PFSK-1 (cell line): ENCODE data around the gene PAOX.

Experiments
- POLR2AphosphoS5 ChIP-seq: IDR thresholded peaks from 2 replicates; pipeline ENCODE4 v1.6.1; 2012; ENCODE audit warnings: low read depth, mild to moderate bottlenecking, control low read depth, low read length, moderate library complexity
- REST ChIP-seq, 2 experiments: IDR thresholded peaks; 2 replicates each; pipeline versions ENCODE4 v1.6.1 to v1.8.0; 2011 to 2012; ENCODE audit warnings: low read depth in 2 of 2, low read length in 2 of 2, control low read depth in 1 of 2, inconsistent platforms in 1 of 2, mild to moderate bottlenecking in 1 of 2, moderate library complexity in 1 of 2; ENCODE audit not compliant: insufficient read depth in 1 of 2
- SIN3A ChIP-seq: IDR thresholded peaks from 2 replicates; pipeline ENCODE4 v1.6.1; 2012; ENCODE audit warnings: mild to moderate bottlenecking, low read length, moderate library complexity, borderline replicate concordance; ENCODE audit not compliant: insufficient read depth
- TAF1 ChIP-seq: IDR thresholded peaks from 2 replicates; pipeline ENCODE4 v1.6.1; 2012; ENCODE audit warnings: low read length, control low read depth, borderline replicate concordance; ENCODE audit not compliant: insufficient read depth

DNA sequence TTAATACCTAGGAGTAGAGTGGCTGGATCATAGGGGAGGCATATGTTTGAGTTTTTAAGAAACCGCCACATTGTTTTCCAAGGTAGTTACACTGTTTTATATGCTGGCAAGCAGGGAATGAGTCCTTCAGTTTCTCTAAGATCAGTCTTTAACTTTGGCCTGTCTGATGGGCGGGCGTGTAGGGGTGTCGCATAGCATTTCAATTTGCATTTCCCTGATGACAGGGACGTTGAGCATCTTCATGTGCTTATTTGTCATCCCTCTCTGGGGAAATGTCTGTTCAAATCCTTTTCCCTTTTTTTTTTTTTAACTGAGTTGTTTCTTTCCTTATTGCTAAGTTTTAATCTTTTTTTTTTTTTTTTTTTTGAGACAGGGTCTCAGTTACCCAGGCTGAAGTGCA is 24.7 kb downstream of the PAOX start:
- TF ChIP-seq REST (IDR thresholded peaks at IDR 0.05; ENCODE audit: insufficient read depth in 1 of 2, low read depth in 2 of 2, low read length in 2 of 2): no peak
- no peak for TF ChIP-seq TAF1
- TF ChIP-seq POLR2AphosphoS5: no peak
- no peak for TF ChIP-seq SIN3A
